AG04450 (cell line): ENCODE data around the gene SCN2A. TPM values are rescaled to one million over a fixed set of nuclear protein-coding genes. Genes with fewer than 3 reads are reported as not detected.

Source experiments
- CTCF ChIA-PET: fragments of 300-600, 350-600 bp; formaldehyde crosslinking; extraction: SDS; loops from one replicate; lab custom pipeline; 2022; ENCODE audit warnings: antibody characterized with exemption, inconsistent platforms; lab: Charles Lee
- POLR2A ChIA-PET: fragments of 350-600 bp; formaldehyde crosslinking; extraction: SDS; loops from one replicate; lab custom pipeline; 2021; ENCODE audit warnings: antibody characterized with exemption, inconsistent platforms; lab: Yijun Ruan, JAX
- DNase-seq: peaks from one replicate; pipeline ENCODE4 v3.0.0-alpha.2; 2011; ENCODE audit warnings: low read depth, low spot score
- H3K27ac ChIP-seq: one replicate; pipeline ENCODE4 v1.5.1; 2012; ENCODE audit warnings: low read depth, low read length, control low read depth
- H3K27me3 ChIP-seq: one replicate; pipeline ENCODE4 v1.6.0; 2012; ENCODE audit warnings: low read length; ENCODE audit not compliant: control insufficient read depth, insufficient read depth
- H3K4me3 ChIP-seq: 2 replicates; pipeline ENCODE4 v1.5.1; 2011; ENCODE audit warnings: mild to moderate bottlenecking, low read depth, low read length, control low read depth
- H3K9me3 ChIP-seq: 2 replicates; pipeline ENCODE4 v1.5.1; 2012; ENCODE audit warnings: low read length; ENCODE audit not compliant: control insufficient read depth, insufficient read depth
- CTCF ChIP-seq: IDR thresholded peaks from 2 replicates; pipeline ENCODE4 v1.5.1; 2011; ENCODE audit warnings: low read depth, low read length, control low read depth, inconsistent platforms
- polyA plus RNA-seq: library from polyadenylated mRNA; depleted of rRNA; stranded (reverse); fragments of >200 nt; gene quantifications from 2 replicates; pipeline ENCODE4 v1.2.3, GENCODE V29; 2011

The SCN2A gene
- polyA plus RNA-seq, 1 experiment, result 2.5 TPM

DNA sequence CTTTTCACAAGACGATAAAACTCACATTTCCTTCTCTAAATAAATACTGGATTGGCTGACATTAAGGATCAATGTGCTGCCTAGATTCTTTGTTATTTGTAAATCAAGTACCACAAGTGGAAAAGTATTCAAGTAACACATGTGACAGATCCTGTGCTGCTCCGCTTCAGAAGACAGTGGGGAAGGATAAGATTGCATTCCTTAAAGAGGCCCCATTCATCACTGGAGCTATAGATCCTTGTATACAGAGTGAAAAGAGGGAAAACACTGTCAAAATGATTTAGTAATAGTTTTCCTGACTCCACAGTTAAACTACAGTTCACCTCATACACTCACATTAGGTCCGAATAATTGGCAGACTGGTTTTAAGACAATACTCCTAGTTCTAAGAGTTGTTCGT lies 122.3 kb downstream of the SCN2A start:
- Histone ChIP-seq H3K27me3 (no peaks in the 10 kb centered on the region), H3K27ac (no peak overlapping the region), H3K9me3 (no peaks in the 10 kb centered on the region), H3K4me3 (no peak overlapping the region)
- TF ChIP-seq CTCF, result no peak
- ChIA-PET CTCF (interaction anchor here (1.0 kb wide), 2 partner anchors 158 to 345 kb away, joined by 3 to 4 read pairs; partner anchors contain the start of gene SCN3A), POLR2A (no interaction called here)
- DNase-seq, result no peak

- DNase-seq, result no peak
- no peak overlapping the region for H3K4me3 ChIP-seq
- TF ChIP-seq CTCF, result no peak
- no peaks in the 10 kb centered on the region for H3K27me3 ChIP-seq
- H3K9me3 ChIP-seq, result no peaks in the 10 kb centered on the region
- no peak overlapping the region for H3K27ac ChIP-seq
- ChIA-PET POLR2A (no interaction called here), CTCF (no interaction called here)
These were observed 130.1 kb downstream of the SCN2A start for GRCh38 chr2:165369131-165369897.

- Histone ChIP-seq H3K27me3 (no peaks in the 10 kb centered on the region), H3K4me3 (no peak overlapping the region), H3K27ac (no peak overlapping the region), H3K9me3 (no peaks in the 10 kb centered on the region)
- ChIA-PET POLR2A (no interaction called here), CTCF (no interaction called here)
- no peak for DNase-seq
- TF ChIP-seq CTCF, result no peak
These were observed 130.7 kb downstream of the SCN2A start for GRCh38 chr2:165369898-165370296.

DNA sequence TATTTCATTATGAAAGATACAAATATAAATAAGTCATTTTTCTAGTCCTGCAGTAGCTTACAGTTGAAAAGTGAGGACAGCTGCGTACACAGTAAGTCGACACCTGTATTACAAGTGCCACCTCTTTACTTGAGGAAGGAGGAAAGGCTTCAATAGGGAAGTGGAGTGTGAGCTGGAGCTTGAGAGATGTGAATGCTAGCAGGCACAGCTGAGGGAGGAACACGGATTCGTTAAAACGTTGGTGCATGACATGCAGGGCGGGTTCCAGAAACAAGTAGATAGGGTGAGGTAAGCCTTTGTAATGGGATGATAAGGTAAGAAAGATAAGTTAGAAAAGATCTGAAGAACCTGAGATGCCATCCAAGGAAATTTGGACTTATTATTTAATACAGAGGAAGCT lies 132.1 kb downstream of the SCN2A start:
- ChIA-PET POLR2A (no interaction called here), CTCF (interaction anchor here (0.6 to 2.9 kb wide), 2 partner anchors 30 to 168 kb away, joined by 4 to 7 read pairs; partner anchors contain the start of gene SCN3A)
- H3K27ac ChIP-seq, result no peak overlapping the region
- TF ChIP-seq CTCF, result no peak
- no peak overlapping the region for H3K4me3 ChIP-seq
- no peak for DNase-seq
- no peaks in the 10 kb centered on the region for H3K27me3 ChIP-seq
- no peaks in the 10 kb centered on the region for H3K9me3 ChIP-seq

GRCh38 chr2:165373278-165374010 lies 134.2 kb downstream of the SCN2A start:
- no peak overlapping the region for H3K4me3 ChIP-seq
- no peak for TF ChIP-seq CTCF
- no peak overlapping the region for H3K27ac ChIP-seq
- no peak for DNase-seq
- H3K9me3 ChIP-seq, result no peaks in the 10 kb centered on the region
- ChIA-PET POLR2A (no interaction called here), CTCF (interaction anchor here (2.9 kb wide), 1 partner anchor 28 kb away, joined by 7 read pairs; no protein-coding TSS in a partner anchor)
- H3K27me3 ChIP-seq, result no peaks in the 10 kb centered on the region
